Hepatocyte (in vitro differentiated cells): ENCODE results near the gene ZMYND10.

ENCODE experiments used
- EZH2 ChIP-seq: fragments of 200-600 bp; sonication (generic); IDR thresholded peaks from 2 replicates; pipeline ENCODE4 v1.6.1; 2016; ENCODE audit warnings: antibody characterized with exemption, mild to moderate bottlenecking, borderline replicate concordance
- TF ChIP-seq, protein P1 (sequence below): fragments of 200-600 bp; sonication (generic); IDR thresholded peaks from 2 replicates; pipeline ENCODE4 v1.5.1; 2016; ENCODE audit warnings: antibody characterized with exemption, mild to moderate bottlenecking; ENCODE audit not compliant: poor library complexity

- TF ChIP-seq, protein P1, sequence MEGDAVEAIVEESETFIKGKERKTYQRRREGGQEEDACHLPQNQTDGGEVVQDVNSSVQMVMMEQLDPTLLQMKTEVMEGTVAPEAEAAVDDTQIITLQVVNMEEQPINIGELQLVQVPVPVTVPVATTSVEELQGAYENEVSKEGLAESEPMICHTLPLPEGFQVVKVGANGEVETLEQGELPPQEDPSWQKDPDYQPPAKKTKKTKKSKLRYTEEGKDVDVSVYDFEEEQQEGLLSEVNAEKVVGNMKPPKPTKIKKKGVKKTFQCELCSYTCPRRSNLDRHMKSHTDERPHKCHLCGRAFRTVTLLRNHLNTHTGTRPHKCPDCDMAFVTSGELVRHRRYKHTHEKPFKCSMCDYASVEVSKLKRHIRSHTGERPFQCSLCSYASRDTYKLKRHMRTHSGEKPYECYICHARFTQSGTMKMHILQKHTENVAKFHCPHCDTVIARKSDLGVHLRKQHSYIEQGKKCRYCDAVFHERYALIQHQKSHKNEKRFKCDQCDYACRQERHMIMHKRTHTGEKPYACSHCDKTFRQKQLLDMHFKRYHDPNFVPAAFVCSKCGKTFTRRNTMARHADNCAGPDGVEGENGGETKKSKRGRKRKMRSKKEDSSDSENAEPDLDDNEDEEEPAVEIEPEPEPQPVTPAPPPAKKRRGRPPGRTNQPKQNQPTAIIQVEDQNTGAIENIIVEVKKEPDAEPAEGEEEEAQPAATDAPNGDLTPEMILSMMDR = no peak
- TF ChIP-seq EZH2 = no peak
Observed at GRCh38 chr3:50331364-50331907, 14.1 kb downstream of the ZMYND10 start.
